Keratinocyte (primary cell): ENCODE data around the gene SNAI3. TPM values are rescaled to one million over a fixed set of nuclear protein-coding genes. Genes with fewer than 3 reads are reported as not detected.

Source experiments
- DNase-seq: peaks from one replicate; pipeline ENCODE4 v3.0.0-alpha.2; 2011; ENCODE audit warnings: low read depth, missing footprints, low spot score
- FAIRE-seq: peaks from 2 replicates; lab custom pipeline; 2011; peaks lifted over from hg19 to GRCh38; lab: Jason Lieb, UNC
- H2AFZ ChIP-seq: 2 replicates; pipeline ENCODE4 v1.6.0; 2012; ENCODE audit warnings: low read length, control low read depth, inconsistent platforms; ENCODE audit not compliant: control insufficient read depth
- H3K27ac ChIP-seq: 2 replicates; pipeline ENCODE4 v1.5.1; 2011; ENCODE audit warnings: low read length; ENCODE audit not compliant: control insufficient read depth, insufficient read depth
- H3K27me3 ChIP-seq: 3 replicates; pipeline ENCODE4 v1.6.0; 2011; ENCODE audit warnings: low read length; ENCODE audit not compliant: control insufficient read depth, insufficient read depth; ENCODE audit errors: extremely low read depth
- H3K36me3 ChIP-seq, 2 experiments: 2 replicates in 1 of 2; 3 replicates in 1 of 2; pipeline ENCODE4 v1.5.1; 2011; ENCODE audit warnings: low read length in 2 of 2, mild to moderate bottlenecking in 1 of 2; ENCODE audit not compliant: control insufficient read depth in 2 of 2, insufficient read depth in 2 of 2; ENCODE audit errors: extremely low read depth in 1 of 2
- H3K4me1 ChIP-seq: 3 replicates; pipeline ENCODE4 v1.5.1; 2011; ENCODE audit warnings: low read length; ENCODE audit not compliant: control insufficient read depth, insufficient read depth; ENCODE audit errors: extremely low read depth
- H3K4me2 ChIP-seq: 3 replicates; pipeline ENCODE4 v1.6.0; 2011; ENCODE audit warnings: low read depth, low read length; ENCODE audit not compliant: control insufficient read depth, insufficient read depth; ENCODE audit errors: extremely low read depth
- H3K4me3 ChIP-seq, 3 experiments: fragments of 200-600 bp in 1 of 3; sonication (generic) in 1 of 3; 2 replicates in 2 of 3; 3 replicates in 1 of 3; pipeline ENCODE4 v1.5.1; 2011 to 2016; ENCODE audit warnings: low read length in 3 of 3, mild to moderate bottlenecking in 3 of 3, control low read depth in 2 of 3, inconsistent platforms in 1 of 3, low read depth in 1 of 3, mixed read lengths in 1 of 3, mixed run types in 1 of 3, moderate library complexity in 1 of 3; ENCODE audit not compliant: control insufficient read depth in 2 of 3, insufficient read depth in 2 of 3; ENCODE audit errors: extremely low read depth in 1 of 3
- H3K79me2 ChIP-seq: 2 replicates; pipeline ENCODE4 v1.6.0; 2012; ENCODE audit warnings: low read length; ENCODE audit not compliant: control insufficient read depth, insufficient read depth
- H3K9ac ChIP-seq: 3 replicates; pipeline ENCODE4 v1.6.0; 2011; ENCODE audit warnings: low read length; ENCODE audit not compliant: control insufficient read depth, insufficient read depth; ENCODE audit errors: extremely low read depth
- H3K9me1 ChIP-seq: 3 replicates; pipeline ENCODE4 v1.6.0; 2011; ENCODE audit warnings: low read length; ENCODE audit not compliant: control insufficient read depth, insufficient read depth; ENCODE audit errors: extremely low read depth
- H3K9me3 ChIP-seq: 2 replicates; pipeline ENCODE4 v1.5.1; 2012; ENCODE audit warnings: low read depth, low read length; ENCODE audit not compliant: control insufficient read depth
- H4K20me1 ChIP-seq: 3 replicates; pipeline ENCODE4 v1.6.0; 2011; ENCODE audit warnings: low read length; ENCODE audit not compliant: control insufficient read depth, insufficient read depth; ENCODE audit errors: extremely low read depth
- EZH2 ChIP-seq: IDR thresholded peaks from one replicate; pipeline ENCODE4 v1.6.1; 2012; ENCODE audit warnings: inconsistent platforms, mild to moderate bottlenecking, low read length, moderate library complexity
- dilution Hi-C: fragments of 300-500 bp; cut with MboI; formaldehyde crosslinking; loops from one replicate; pipeline ENCODE4 v1.7.0; 2020; ENCODE audit warnings: low sequenced_read_pairs; ENCODE audit not compliant: extremely low pct_ligation_motif_present
- polyA plus RNA-seq, 5 experiments: library from polyadenylated mRNA; depleted of rRNA in 3 of 5; stranded (reverse) in 3 of 5; stranded (forward) in 1 of 5; unstranded in 1 of 5; fragments of >200 nt; gene quantifications; 1 replicate in 1 of 5; 2 replicates in 3 of 5; 3 replicates in 1 of 5; pipeline versions ENCODE4 v1.2.1 to v1.2.3, GENCODE V29; 2011 to 2012; ENCODE audit warnings: missing spikeins in 2 of 5, low read depth in 1 of 5, low replicate concordance in 1 of 5
- TF ChIP-seq, protein P1 (sequence below), 3 experiments: IDR thresholded peaks in 1 of 3; conservative IDR thresholded peaks in 1 of 3; optimal IDR thresholded peaks in 1 of 3; 2 replicates in 2 of 3; 3 replicates in 1 of 3; pipeline versions ENCODE3 to v1.5.1; 2011; ENCODE audit warnings: low read length in 3 of 3, mild to moderate bottlenecking in 3 of 3, moderate library complexity in 2 of 3, control low read depth in 1 of 3, inconsistent platforms in 1 of 3; ENCODE audit not compliant: insufficient read depth in 2 of 3; ENCODE audit errors: extremely low read depth in 1 of 3

The SNAI3 gene
- polyA plus RNA-seq, 1 donor (not counting 4 experiments of a cell fraction or from before 2014, with no cell fraction given): not detected

DNA sequence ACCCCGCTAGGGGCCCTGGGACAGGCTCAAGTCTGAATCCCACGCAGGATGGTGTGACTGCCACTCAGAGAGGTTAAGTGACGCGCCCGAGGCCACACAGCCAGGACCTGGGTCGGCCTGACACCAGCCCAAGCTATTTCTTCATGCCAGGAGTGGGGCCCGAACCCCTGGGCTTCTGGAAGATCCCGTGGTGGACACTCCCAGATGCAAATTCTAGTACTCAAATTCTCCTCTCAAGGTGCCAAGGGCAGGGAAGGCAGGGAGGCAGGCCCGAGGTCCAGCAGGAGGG is 42.7 kb downstream of the SNAI3 start:
- H4K20me1 ChIP-seq: peaks cover 8% of the 10 kb centered on the region
- no peak overlapping the region for H2AFZ ChIP-seq
- no peak overlapping the region for H3K9ac ChIP-seq
- DNase-seq: no peak
- peaks cover 6% of the 10 kb centered on the region for H3K4me1 ChIP-seq
- no peak for TF ChIP-seq EZH2
- TF ChIP-seq, protein P1, sequence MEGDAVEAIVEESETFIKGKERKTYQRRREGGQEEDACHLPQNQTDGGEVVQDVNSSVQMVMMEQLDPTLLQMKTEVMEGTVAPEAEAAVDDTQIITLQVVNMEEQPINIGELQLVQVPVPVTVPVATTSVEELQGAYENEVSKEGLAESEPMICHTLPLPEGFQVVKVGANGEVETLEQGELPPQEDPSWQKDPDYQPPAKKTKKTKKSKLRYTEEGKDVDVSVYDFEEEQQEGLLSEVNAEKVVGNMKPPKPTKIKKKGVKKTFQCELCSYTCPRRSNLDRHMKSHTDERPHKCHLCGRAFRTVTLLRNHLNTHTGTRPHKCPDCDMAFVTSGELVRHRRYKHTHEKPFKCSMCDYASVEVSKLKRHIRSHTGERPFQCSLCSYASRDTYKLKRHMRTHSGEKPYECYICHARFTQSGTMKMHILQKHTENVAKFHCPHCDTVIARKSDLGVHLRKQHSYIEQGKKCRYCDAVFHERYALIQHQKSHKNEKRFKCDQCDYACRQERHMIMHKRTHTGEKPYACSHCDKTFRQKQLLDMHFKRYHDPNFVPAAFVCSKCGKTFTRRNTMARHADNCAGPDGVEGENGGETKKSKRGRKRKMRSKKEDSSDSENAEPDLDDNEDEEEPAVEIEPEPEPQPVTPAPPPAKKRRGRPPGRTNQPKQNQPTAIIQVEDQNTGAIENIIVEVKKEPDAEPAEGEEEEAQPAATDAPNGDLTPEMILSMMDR (optimal IDR thresholded peaks at IDR 0.05 in 1 of 3, IDR thresholded peaks at IDR 0.05 in 1 of 3, conservative IDR thresholded peaks at IDR 0.05 in 1 of 3; ENCODE audit: extremely low read depth in 1 of 3, insufficient read depth in 2 of 3, low read length in 3 of 3): no peak
- H3K9me3 ChIP-seq: no peaks in the 10 kb centered on the region
- no peak overlapping the region for H3K27ac ChIP-seq
- peaks cover 41% of the 10 kb centered on the region for H3K27me3 ChIP-seq
- H3K36me3 ChIP-seq: no peaks in the 10 kb centered on the region
- peaks cover 2% of the 10 kb centered on the region for H3K9me1 ChIP-seq
- no peak overlapping the region for H3K4me3 ChIP-seq
- no peak overlapping the region for H3K4me2 ChIP-seq
- FAIRE-seq: no peak
- no peaks in the 10 kb centered on the region for H3K79me2 ChIP-seq
- dilution Hi-C loops: no loop called here

DNA sequence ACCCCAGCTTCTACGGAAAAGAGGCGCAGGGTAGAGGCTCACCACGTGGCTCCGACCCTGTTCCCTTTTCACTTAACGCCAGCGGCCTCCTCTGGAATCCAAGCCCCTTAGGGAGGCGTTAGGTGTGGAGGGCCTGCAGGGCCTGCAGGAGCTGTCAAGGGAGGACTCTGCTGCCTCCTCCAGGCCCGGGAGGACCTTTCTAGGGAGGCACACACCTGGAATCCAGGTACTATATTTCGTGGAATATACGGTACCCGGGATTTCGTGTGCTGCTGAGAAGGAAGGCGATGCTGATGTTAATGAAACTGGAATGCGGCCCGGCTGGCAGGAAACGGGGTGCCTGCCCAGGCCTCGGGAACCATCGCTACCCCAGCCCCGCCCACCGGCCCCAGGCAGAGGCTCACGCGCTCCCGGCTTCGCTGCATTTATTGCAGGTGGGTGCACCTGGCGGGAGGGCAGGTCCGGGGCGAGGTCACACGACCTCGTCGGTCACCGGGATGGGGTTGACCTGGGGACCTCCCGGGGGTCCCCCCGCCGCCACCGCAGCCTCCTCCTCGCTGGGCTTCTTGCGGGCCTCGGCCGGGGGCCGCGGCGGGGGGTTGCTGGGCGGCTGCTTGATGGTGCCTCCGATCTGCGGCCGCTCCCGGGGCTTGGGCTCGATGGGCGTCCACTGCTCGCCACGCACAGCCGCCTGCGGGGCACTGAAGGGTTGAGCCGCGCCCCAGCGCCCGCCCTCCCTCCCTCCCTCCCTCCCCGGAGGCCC is 43.2 kb downstream of the SNAI3 start:
- H3K9me3 ChIP-seq: no peaks in the 10 kb centered on the region
- TF ChIP-seq EZH2: peak; percentile 13
- TF ChIP-seq, protein P1 (optimal IDR thresholded peaks at IDR 0.05 in 1 of 3, IDR thresholded peaks at IDR 0.05 in 1 of 3, conservative IDR thresholded peaks at IDR 0.05 in 1 of 3; ENCODE audit: extremely low read depth in 1 of 3, insufficient read depth in 2 of 3, low read length in 3 of 3): peak in 2 of 3 experiments; percentile 12 to 39
- H3K4me3 ChIP-seq: no peak overlapping the region
- H3K4me2 ChIP-seq: peak overlapping the region; percentile 41
- H3K27ac ChIP-seq: no peak overlapping the region
- H3K27me3 ChIP-seq: peaks cover 46% of the 10 kb centered on the region
- no peak overlapping the region for H3K9ac ChIP-seq
- H3K36me3 ChIP-seq: no peaks in the 10 kb centered on the region
- H3K79me2 ChIP-seq: no peaks in the 10 kb centered on the region
- H2AFZ ChIP-seq: no peak overlapping the region
- H3K4me1 ChIP-seq: peaks cover 11% of the 10 kb centered on the region
- FAIRE-seq: no peak
- peaks cover 2% of the 10 kb centered on the region for H3K9me1 ChIP-seq
- DNase-seq: no peak
- peaks cover 10% of the 10 kb centered on the region for H4K20me1 ChIP-seq
- dilution Hi-C loops: no loop called here
